ENCODE data around the gene OR52B6. TPM values are rescaled to one million over a fixed set of nuclear protein-coding genes. Genes with fewer than 3 reads are reported as not detected.

The OR52B6 gene
- total RNA-seq, 1 experiment from 2014 or later: not detected

DNA sequence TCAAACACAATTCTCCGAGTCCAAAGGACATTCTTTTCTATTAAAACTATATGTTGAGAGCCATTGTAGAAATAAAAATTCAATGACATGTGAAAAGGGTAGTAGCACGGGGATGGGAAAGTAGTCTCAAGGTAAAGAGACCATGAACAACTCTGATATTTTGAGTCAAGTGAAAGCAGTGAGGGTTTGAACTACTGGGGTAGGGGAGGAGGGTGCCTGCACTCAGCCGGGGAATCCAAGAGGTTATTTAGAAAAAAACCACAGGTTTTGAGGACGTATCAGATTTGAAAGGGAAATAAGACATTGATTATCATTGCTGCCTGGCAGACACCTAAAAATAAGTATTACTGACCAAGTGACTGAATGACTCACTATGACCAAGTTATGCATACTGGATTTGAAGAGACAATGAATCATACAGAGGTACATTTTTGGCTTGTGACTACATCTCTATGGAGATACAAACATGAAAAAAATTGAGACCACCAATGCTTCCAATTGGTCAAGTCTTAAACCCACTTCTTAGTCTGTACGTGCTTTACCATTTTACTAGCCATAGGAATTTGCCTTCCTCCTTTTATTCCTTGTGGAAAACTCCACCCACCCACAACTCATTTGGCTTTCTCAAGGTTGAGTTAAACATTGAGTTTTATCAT, 30.1 kb upstream of the OR52B6 start:
- H3K4me3 ChIP-seq (ENCODE audit: low read length): no peak overlapping the region

DNA sequence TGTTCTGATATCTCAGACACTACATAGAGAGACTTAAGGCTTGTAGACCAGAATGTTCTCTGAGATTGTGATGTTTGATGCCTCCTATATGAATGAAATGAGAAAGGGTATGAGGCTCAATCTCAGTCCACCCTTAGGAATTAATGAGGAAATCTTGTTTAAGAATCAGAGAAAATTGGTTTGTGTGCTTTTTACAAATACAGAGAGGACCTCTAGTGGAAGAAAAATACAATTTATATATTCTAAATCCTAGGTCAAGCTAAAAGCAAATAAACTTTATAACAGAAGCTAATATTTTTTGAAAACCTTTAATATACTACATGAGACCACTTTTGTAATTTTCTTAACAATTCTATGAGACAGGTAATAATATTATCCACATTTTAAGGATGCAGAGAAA, 27.3 kb upstream of the OR52B6 start:
- no peak for DNase-seq
- H3K9ac ChIP-seq (ENCODE audit: low read length): no peak overlapping the region
- H3K27me3 ChIP-seq (ENCODE audit: low read length): no peaks in the 10 kb centered on the region
- H3K4me1 ChIP-seq (ENCODE audit: low read length): no peaks in the 10 kb centered on the region
- H3K79me2 ChIP-seq (ENCODE audit: low read length): no peaks in the 10 kb centered on the region
- H3K36me3 ChIP-seq (ENCODE audit: insufficient read depth, low read length): no peaks in the 10 kb centered on the region
- H3K9me2 ChIP-seq (replicated peaks; ENCODE audit: insufficient read depth, low read length): no peaks in the 10 kb centered on the region
- no peaks in the 10 kb centered on the region for H3K9me3 ChIP-seq (ENCODE audit: low read length)
- no peak overlapping the region for H3K27ac ChIP-seq (ENCODE audit: low read length)
- no peak overlapping the region for H3K4me3 ChIP-seq (ENCODE audit: low read length)
- H2AFZ ChIP-seq (ENCODE audit: low read length): no peak overlapping the region
- H3K4me2 ChIP-seq (ENCODE audit: low read depth, low read length, poor library complexity, severe bottlenecking): no peak overlapping the region
- no peaks in the 10 kb centered on the region for H4K20me1 ChIP-seq (ENCODE audit: insufficient read depth, low read depth, low read length)

More for the DNA sequence above, 30.1 kb upstream of the OR52B6 start:
- no peaks in the 10 kb centered on the region for H3K4me1 ChIP-seq (ENCODE audit: low read length)
- H3K9ac ChIP-seq (ENCODE audit: low read length): no peak overlapping the region
- H3K36me3 ChIP-seq (ENCODE audit: insufficient read depth, low read length): no peaks in the 10 kb centered on the region
- no peak overlapping the region for H3K4me2 ChIP-seq (ENCODE audit: low read depth, low read length, poor library complexity, severe bottlenecking)
- no peak overlapping the region for H2AFZ ChIP-seq (ENCODE audit: low read length)
- H3K27me3 ChIP-seq (ENCODE audit: low read length): no peaks in the 10 kb centered on the region
- H3K9me3 ChIP-seq (ENCODE audit: low read length): no peaks in the 10 kb centered on the region
- DNase-seq: no peak
- H4K20me1 ChIP-seq (ENCODE audit: insufficient read depth, low read depth, low read length): no peaks in the 10 kb centered on the region
- H3K9me2 ChIP-seq (replicated peaks; ENCODE audit: insufficient read depth, low read length): no peaks in the 10 kb centered on the region
- no peak overlapping the region for H3K27ac ChIP-seq (ENCODE audit: low read length)
- no peaks in the 10 kb centered on the region for H3K79me2 ChIP-seq (ENCODE audit: low read length)

DNA sequence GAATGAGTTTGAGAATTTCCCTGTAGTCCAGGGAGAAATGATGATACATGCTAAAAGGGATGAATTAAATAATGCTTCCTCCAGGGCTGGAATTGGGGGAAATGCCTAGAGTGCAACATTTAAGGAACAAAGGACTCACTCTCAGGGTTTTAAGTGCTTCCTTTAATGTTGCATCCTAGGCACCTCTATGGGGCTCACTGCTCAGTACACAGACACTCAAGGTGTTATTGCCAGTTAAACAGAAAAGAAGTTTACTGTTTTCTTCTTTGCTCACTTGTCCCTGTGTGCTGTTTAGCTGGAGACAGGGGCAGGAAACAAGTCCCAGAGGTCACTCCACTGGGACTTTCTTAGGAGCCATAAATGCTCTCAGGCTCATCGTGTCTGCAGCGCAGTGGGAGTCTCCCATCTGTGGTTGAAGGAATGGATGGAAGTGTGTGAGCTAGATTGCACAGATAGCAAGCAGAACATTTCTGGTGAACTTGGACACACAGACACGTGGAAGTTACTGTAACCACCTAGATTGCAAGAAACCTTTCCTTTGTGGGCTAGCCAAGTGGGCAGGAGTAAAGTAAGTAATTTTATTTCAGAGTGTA, 24.0 kb upstream of the OR52B6 start:
- Histone ChIP-seq H2AFZ (ENCODE audit: low read length) (no peak overlapping the region), H3K9me3 (ENCODE audit: low read length) (no peaks in the 10 kb centered on the region), H3K79me2 (ENCODE audit: low read length) (no peaks in the 10 kb centered on the region), H3K27me3 (ENCODE audit: low read length) (no peaks in the 10 kb centered on the region), H3K9ac (ENCODE audit: low read length) (no peak overlapping the region), H3K4me3 (ENCODE audit: low read length) (no peak overlapping the region), H3K27ac (ENCODE audit: low read length) (no peak overlapping the region), H4K20me1 (ENCODE audit: insufficient read depth, low read depth, low read length) (no peaks in the 10 kb centered on the region), H3K9me2 (replicated peaks; ENCODE audit: insufficient read depth, low read length) (no peaks in the 10 kb centered on the region), H3K4me2 (ENCODE audit: low read depth, low read length, poor library complexity, severe bottlenecking) (no peak overlapping the region), H3K36me3 (ENCODE audit: insufficient read depth, low read length) (no peaks in the 10 kb centered on the region), H3K4me1 (ENCODE audit: low read length) (no peaks in the 10 kb centered on the region)
- no peak for DNase-seq

DNA sequence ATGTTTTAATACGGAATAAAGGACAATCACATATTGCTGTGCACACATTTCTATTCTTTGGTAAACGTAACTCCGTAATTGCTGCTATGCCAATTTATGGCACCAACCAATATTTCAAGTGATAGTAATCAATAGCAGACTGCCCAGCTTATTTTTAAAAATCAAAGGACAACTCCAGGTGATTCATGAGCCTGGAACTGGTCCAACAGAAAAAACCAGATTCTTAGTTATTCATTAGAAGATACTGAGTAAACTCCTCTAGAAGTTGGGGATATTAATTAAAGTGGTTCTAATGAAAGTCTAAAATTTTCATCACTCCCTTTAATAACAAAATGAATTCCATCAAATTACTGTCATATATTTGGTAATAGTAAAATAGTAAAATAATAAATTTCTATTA, 22.9 kb upstream of the OR52B6 start:
- H3K9ac ChIP-seq (ENCODE audit: low read length): no peak overlapping the region
- no peak for DNase-seq

DNA sequence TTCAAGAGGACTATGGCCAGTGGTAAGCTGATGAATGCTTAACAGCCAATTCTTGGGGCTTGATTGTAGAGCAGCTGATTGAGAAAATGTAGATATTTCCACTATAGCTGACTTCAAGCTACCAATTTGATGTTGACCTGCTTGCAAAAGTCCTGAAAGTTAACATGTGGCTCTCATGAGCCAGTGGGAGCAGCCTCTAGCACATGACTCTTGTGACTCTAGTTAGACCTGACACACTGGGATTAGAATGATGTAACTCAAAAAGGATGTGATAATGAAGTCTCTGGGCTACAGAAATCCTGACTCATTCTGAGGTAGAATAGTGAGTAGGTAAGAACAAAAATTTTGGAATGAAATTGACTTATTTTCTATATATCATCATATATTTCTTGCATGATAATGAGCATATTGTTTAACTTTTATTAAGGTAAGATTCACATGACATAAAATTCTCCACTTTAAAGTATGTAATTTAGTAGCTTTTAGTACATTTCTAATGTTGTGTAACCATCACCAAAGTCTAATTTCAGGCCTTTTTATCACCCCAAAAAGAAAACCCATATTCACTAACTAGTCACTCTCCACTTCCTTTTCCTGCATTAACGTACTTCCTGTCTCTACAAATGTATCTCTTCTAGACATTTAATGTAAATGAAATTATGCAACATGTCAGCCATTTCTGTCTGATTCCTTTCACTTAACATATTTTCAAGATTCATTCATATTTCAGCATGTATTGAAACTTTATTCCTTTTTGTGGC, 16.2 kb upstream of the OR52B6 start:
- Histone ChIP-seq H3K36me3 (ENCODE audit: insufficient read depth, low read length) (no peaks in the 10 kb centered on the region), H3K4me1 (ENCODE audit: low read length) (no peaks in the 10 kb centered on the region), H3K79me2 (ENCODE audit: low read length) (no peaks in the 10 kb centered on the region), H3K9me2 (replicated peaks; ENCODE audit: insufficient read depth, low read length) (no peaks in the 10 kb centered on the region; the same call in 1 of the 2 replicates), H4K20me1 (ENCODE audit: insufficient read depth, low read depth, low read length) (no peaks in the 10 kb centered on the region), H3K4me3 (ENCODE audit: low read length) (no peak overlapping the region), H3K27me3 (ENCODE audit: low read length) (peaks cover 3% of the 10 kb centered on the region; the same call in 1 of the 2 replicates), H3K9me3 (ENCODE audit: low read length) (no peaks in the 10 kb centered on the region), H3K4me2 (ENCODE audit: low read depth, low read length, poor library complexity, severe bottlenecking) (no peak overlapping the region), H3K9ac (ENCODE audit: low read length) (no peak overlapping the region), H3K27ac (ENCODE audit: low read length) (no peak overlapping the region), H2AFZ (ENCODE audit: low read length) (no peak overlapping the region; the same call in 1 of the 2 replicates)
- DNase-seq: peak; percentile 44

More for the DNA sequence above, 22.9 kb upstream of the OR52B6 start:
- no peak overlapping the region for H2AFZ ChIP-seq (ENCODE audit: low read length)
- no peaks in the 10 kb centered on the region for H3K9me2 ChIP-seq (replicated peaks; ENCODE audit: insufficient read depth, low read length)
- no peak overlapping the region for H3K27ac ChIP-seq (ENCODE audit: low read length)
- H4K20me1 ChIP-seq (ENCODE audit: insufficient read depth, low read depth, low read length): no peaks in the 10 kb centered on the region
- no peaks in the 10 kb centered on the region for H3K79me2 ChIP-seq (ENCODE audit: low read length)
- no peaks in the 10 kb centered on the region for H3K36me3 ChIP-seq (ENCODE audit: insufficient read depth, low read length)
- no peaks in the 10 kb centered on the region for H3K9me3 ChIP-seq (ENCODE audit: low read length)
- H3K27me3 ChIP-seq (ENCODE audit: low read length): no peaks in the 10 kb centered on the region
- H3K4me1 ChIP-seq (ENCODE audit: low read length): no peaks in the 10 kb centered on the region
- no peak overlapping the region for H3K4me2 ChIP-seq (ENCODE audit: low read depth, low read length, poor library complexity, severe bottlenecking)
- H3K4me3 ChIP-seq (ENCODE audit: low read length): no peak overlapping the region

DNA sequence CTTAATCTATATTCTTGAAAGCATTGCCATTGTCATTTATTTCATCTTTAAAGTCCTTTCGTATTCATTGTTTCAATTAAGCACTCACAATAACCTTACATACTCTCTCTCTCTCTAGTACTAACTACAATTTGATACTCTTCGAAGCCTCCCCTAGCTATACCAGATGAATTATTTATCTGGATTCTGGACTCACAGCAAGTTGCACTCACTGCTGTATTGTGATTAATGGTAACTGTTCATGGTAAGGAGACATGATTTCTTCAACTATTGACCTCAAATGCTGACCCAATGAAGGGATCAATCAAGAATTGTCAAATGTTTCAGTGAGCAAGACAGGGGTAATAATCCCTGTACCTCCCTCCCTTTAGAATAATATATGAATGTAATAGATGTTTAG, 6.0 kb upstream of the OR52B6 start:
- Histone ChIP-seq H3K9me3 (ENCODE audit: low read length) (no peaks in the 10 kb centered on the region), H3K4me2 (ENCODE audit: low read depth, low read length, poor library complexity, severe bottlenecking) (no peak overlapping the region), H3K36me3 (ENCODE audit: insufficient read depth, low read length) (no peaks in the 10 kb centered on the region), H3K27me3 (ENCODE audit: low read length) (no peaks in the 10 kb centered on the region), H3K79me2 (ENCODE audit: low read length) (no peaks in the 10 kb centered on the region), H3K4me3 (ENCODE audit: low read length) (no peak overlapping the region), H3K4me1 (ENCODE audit: low read length) (no peaks in the 10 kb centered on the region), H4K20me1 (ENCODE audit: insufficient read depth, low read depth, low read length) (no peaks in the 10 kb centered on the region), H3K9me2 (replicated peaks; ENCODE audit: insufficient read depth, low read length) (no peaks in the 10 kb centered on the region), H3K9ac (ENCODE audit: low read length) (no peak overlapping the region), H3K27ac (ENCODE audit: low read length) (no peak overlapping the region), H2AFZ (ENCODE audit: low read length) (no peak overlapping the region)
- no peak for DNase-seq

DNA sequence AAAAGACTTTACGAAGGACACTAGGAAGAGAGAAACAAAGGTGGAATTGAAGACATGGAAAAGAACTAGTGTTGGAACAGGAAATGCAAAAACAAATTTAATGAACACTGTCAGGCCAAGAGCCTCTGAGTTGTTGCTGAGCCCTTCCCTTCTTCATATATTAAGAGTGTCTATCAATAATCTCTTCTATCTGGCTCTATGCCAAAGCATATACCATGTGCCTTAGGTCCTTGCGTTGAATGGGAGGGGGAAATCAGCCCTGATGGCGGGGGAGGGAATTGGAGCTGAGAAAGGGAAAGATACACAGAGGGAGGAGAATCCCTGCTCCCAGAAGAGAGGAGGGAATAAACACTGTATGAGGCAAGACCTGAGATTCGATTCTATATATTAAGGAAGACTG, 5.5 kb upstream of the OR52B6 start:
- no peaks in the 10 kb centered on the region for H3K79me2 ChIP-seq (ENCODE audit: low read length)
- H4K20me1 ChIP-seq (ENCODE audit: insufficient read depth, low read depth, low read length): no peaks in the 10 kb centered on the region
- H3K4me1 ChIP-seq (ENCODE audit: low read length): no peaks in the 10 kb centered on the region
- no peak overlapping the region for H3K4me2 ChIP-seq (ENCODE audit: low read depth, low read length, poor library complexity, severe bottlenecking)
- H3K27me3 ChIP-seq (ENCODE audit: low read length): no peaks in the 10 kb centered on the region
- H3K4me3 ChIP-seq (ENCODE audit: low read length): no peak overlapping the region
- H2AFZ ChIP-seq (ENCODE audit: low read length): no peak overlapping the region
- no peaks in the 10 kb centered on the region for H3K36me3 ChIP-seq (ENCODE audit: insufficient read depth, low read length)
- no peak overlapping the region for H3K9ac ChIP-seq (ENCODE audit: low read length)
- no peak overlapping the region for H3K27ac ChIP-seq (ENCODE audit: low read length)
- no peaks in the 10 kb centered on the region for H3K9me2 ChIP-seq (replicated peaks; ENCODE audit: insufficient read depth, low read length)
- no peaks in the 10 kb centered on the region for H3K9me3 ChIP-seq (ENCODE audit: low read length)
- DNase-seq: no peak

DNA sequence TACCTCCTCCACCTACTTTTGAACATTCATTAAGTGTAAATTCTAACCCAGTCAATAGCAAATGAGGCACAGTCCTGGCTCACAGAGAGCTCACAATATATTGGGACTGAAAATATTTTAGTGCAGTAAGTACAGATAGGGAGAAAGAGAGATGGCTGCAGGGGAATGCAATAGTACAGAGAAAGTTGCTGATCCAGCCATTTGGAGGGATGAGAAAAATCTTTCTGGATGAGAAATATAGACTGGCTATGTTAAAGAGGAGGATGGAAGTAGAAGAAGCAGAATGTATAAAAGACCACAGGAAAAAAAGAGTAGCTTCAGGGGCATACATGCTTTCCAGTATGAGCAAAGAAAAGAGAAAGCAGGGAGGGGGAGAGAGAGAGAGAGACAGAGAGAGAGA, 3.6 kb upstream of the OR52B6 start:
- H3K36me3 ChIP-seq (ENCODE audit: insufficient read depth, low read length): no peaks in the 10 kb centered on the region
- H3K4me3 ChIP-seq (ENCODE audit: low read length): no peak overlapping the region
- no peak for DNase-seq
- no peak overlapping the region for H2AFZ ChIP-seq (ENCODE audit: low read length)
- H4K20me1 ChIP-seq (ENCODE audit: insufficient read depth, low read depth, low read length): no peaks in the 10 kb centered on the region
- H3K9ac ChIP-seq (ENCODE audit: low read length): no peak overlapping the region
- no peaks in the 10 kb centered on the region for H3K27me3 ChIP-seq (ENCODE audit: low read length)
- no peaks in the 10 kb centered on the region for H3K4me1 ChIP-seq (ENCODE audit: low read length)
- H3K9me3 ChIP-seq (ENCODE audit: low read length): no peaks in the 10 kb centered on the region
- no peaks in the 10 kb centered on the region for H3K79me2 ChIP-seq (ENCODE audit: low read length)
- no peaks in the 10 kb centered on the region for H3K9me2 ChIP-seq (replicated peaks; ENCODE audit: insufficient read depth, low read length)
- no peak overlapping the region for H3K4me2 ChIP-seq (ENCODE audit: low read depth, low read length, poor library complexity, severe bottlenecking)
- no peak overlapping the region for H3K27ac ChIP-seq (ENCODE audit: low read length)
